Hepatocyte (in vitro differentiated cells): Measurements from ENCODE around the gene HID1.

Experiments
- EZH2 ChIP-seq: fragments of 200-600 bp; sonication (generic); IDR thresholded peaks from 2 replicates; pipeline ENCODE4 v1.6.1; 2016; ENCODE audit warnings: antibody characterized with exemption, mild to moderate bottlenecking, borderline replicate concordance
- TF ChIP-seq, protein P1 (sequence below): fragments of 200-600 bp; sonication (generic); IDR thresholded peaks from 2 replicates; pipeline ENCODE4 v1.5.1; 2016; ENCODE audit warnings: antibody characterized with exemption, mild to moderate bottlenecking; ENCODE audit not compliant: poor library complexity

DNA sequence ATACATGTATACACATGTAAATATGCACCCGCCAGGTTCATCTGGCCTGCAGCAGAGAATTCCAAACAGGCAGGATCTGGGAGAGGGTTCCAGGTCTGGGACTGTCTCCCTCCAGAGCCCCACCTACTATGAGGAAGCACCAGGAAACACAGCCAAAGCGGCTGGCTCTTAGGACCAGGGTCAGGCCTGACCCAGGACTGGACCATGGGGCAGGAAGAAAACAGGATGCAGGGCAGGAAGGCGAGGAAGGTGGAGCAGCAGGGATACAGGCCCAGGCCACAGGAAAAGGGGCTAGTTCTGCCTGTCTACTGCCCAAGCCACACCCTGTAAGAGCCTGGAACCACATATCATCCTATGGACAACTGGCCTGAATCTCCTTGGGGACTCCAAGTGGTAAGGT is 2.2 kb downstream of the HID1 start:
- TF ChIP-seq, protein P1, sequence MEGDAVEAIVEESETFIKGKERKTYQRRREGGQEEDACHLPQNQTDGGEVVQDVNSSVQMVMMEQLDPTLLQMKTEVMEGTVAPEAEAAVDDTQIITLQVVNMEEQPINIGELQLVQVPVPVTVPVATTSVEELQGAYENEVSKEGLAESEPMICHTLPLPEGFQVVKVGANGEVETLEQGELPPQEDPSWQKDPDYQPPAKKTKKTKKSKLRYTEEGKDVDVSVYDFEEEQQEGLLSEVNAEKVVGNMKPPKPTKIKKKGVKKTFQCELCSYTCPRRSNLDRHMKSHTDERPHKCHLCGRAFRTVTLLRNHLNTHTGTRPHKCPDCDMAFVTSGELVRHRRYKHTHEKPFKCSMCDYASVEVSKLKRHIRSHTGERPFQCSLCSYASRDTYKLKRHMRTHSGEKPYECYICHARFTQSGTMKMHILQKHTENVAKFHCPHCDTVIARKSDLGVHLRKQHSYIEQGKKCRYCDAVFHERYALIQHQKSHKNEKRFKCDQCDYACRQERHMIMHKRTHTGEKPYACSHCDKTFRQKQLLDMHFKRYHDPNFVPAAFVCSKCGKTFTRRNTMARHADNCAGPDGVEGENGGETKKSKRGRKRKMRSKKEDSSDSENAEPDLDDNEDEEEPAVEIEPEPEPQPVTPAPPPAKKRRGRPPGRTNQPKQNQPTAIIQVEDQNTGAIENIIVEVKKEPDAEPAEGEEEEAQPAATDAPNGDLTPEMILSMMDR: no peak
- TF ChIP-seq EZH2: no peak
